Testis (tissue), 2 donors: ENCODE measurements around the gene ATP8B2.

Experiments used
- CTCF ChIP-seq, 3 experiments: fragments of 450-650 bp in 2 of 3; fragments of 200-600 bp in 1 of 3; sonication (generic) in 1 of 3; IDR thresholded peaks; one replicate each; pipeline ENCODE4 v1.5.1; 2016 to 2019; ENCODE audit warnings: antibody characterized with exemption in 3 of 3, mild to moderate bottlenecking in 2 of 3, moderate library complexity in 1 of 3
- POLR2A ChIP-seq: fragments of 450-650 bp; IDR thresholded peaks from one replicate; pipeline ENCODE4 v1.6.1; 2017; ENCODE audit warnings: antibody characterized with exemption, mild to moderate bottlenecking, moderate library complexity

GRCh38 chr1:154342132-154342531, 16.8 kb downstream of the ATP8B2 start:
- TF ChIP-seq POLR2A (no peak), CTCF (IDR thresholded peaks at IDR 0.05) (no peak)
